Neutrophil (primary cell): ENCODE measurements around the gene ROPN1B.

Experiments
- H3K27ac ChIP-seq: fragments of 200-600 bp; sonication (generic); 2 replicates; pipeline ENCODE4 v1.5.1; 2016; ENCODE audit warnings: mild to moderate bottlenecking, moderate library complexity
- H3K27me3 ChIP-seq: fragments of 200-600 bp; sonication (generic); 2 replicates; pipeline ENCODE4 v1.6.0; 2016; ENCODE audit warnings: mild to moderate bottlenecking
- H3K36me3 ChIP-seq: fragments of 200-600 bp; sonication (generic); 2 replicates; pipeline ENCODE4 v1.5.1; 2017
- H3K4me1 ChIP-seq, 2 experiments: fragments of 200-600 bp in 1 of 2; sonication (generic) in 1 of 2; 1 replicate in 1 of 2; 2 replicates in 1 of 2; pipeline versions ENCODE4 v1.5.1 to v1.6.1; 2013 to 2016; ENCODE audit warnings: low read depth in 1 of 2, low read length in 1 of 2, mild to moderate bottlenecking in 1 of 2, moderate library complexity in 1 of 2; ENCODE audit not compliant: control insufficient read depth in 1 of 2, insufficient read depth in 1 of 2
- H3K4me3 ChIP-seq, 2 experiments: fragments of 200-600 bp in 1 of 2; sonication (generic) in 1 of 2; 1 replicate in 1 of 2; 2 replicates in 1 of 2; pipeline ENCODE4 v1.5.1; 2013 to 2016; ENCODE audit warnings: low read depth in 1 of 2, low read length in 1 of 2, mild to moderate bottlenecking in 1 of 2, moderate library complexity in 1 of 2
- H3K9me3 ChIP-seq: fragments of 200-600 bp; sonication (generic); 2 replicates; pipeline ENCODE4 v1.5.1; 2016
- CTCF ChIP-seq: fragments of 200-600 bp; sonication (generic); IDR thresholded peaks from 2 replicates; pipeline ENCODE4 v1.5.1; 2016; ENCODE audit warnings: antibody characterized with exemption

ROPN1B gene

GRCh38 chr3:126031981-126032471 lies 63.0 kb downstream of the ROPN1B start:
- H3K9me3 ChIP-seq = no peaks in the 10 kb centered on the region
- no peaks in the 10 kb centered on the region for H3K36me3 ChIP-seq
- H3K4me3 ChIP-seq = no peak overlapping the region

More at GRCh38 chr3:126031981-126032471, 63.0 kb downstream of the ROPN1B start:
- no peaks in the 10 kb centered on the region for H3K27me3 ChIP-seq
- no peak overlapping the region for H3K27ac ChIP-seq
- no peaks in the 10 kb centered on the region for H3K4me1 ChIP-seq
- TF ChIP-seq CTCF = no peak
